ENCODE data around the gene BAIAP2. TPM values are rescaled to one million over a fixed set of nuclear protein-coding genes. Genes with fewer than 3 reads are reported as not detected.

BAIAP2 gene
- total and polyA plus RNA-seq, 9 donors = 12.0 to 80.6 (median 23.2) TPM

DNA sequence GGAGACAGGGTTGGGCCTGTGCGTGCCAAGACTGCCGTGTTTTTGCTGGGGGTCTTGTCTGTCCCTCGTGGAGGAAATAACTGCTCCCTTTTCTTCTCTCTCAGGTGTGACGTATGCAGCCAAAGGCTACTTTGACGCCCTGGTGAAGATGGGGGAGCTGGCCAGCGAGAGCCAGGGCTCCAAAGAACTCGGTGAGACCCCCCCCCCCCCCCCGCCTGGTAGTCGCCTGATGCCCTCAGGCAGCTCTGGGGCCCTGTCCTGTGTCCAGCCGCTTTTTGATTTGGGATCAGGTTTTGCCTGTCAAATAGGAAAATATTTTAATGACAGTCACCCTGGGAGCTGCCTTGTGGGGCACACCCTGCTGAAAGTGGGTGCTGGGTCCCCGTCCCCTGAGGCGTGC is 22.8 kb downstream of the BAIAP2 start:
- no peaks in the 10 kb centered on the region for H3K9me3 ChIP-seq
- no peak overlapping the region for H3K4me3 ChIP-seq
- intact Hi-C loops (cut with DNase I) = no loop called here
- DNase-seq = no peak
- 78 to 90% (median 81%) methylated on average over 12 of the region's 12 CpGs for WGBS, 3 donors
- no peaks in the 10 kb centered on the region for H3K27me3 ChIP-seq
- no peak for TF ChIP-seq EP300 (IDR thresholded peaks at IDR 0.05)
- TF ChIP-seq POLR2A (IDR thresholded peaks at IDR 0.05) = no peak
- TF ChIP-seq, protein P1, sequence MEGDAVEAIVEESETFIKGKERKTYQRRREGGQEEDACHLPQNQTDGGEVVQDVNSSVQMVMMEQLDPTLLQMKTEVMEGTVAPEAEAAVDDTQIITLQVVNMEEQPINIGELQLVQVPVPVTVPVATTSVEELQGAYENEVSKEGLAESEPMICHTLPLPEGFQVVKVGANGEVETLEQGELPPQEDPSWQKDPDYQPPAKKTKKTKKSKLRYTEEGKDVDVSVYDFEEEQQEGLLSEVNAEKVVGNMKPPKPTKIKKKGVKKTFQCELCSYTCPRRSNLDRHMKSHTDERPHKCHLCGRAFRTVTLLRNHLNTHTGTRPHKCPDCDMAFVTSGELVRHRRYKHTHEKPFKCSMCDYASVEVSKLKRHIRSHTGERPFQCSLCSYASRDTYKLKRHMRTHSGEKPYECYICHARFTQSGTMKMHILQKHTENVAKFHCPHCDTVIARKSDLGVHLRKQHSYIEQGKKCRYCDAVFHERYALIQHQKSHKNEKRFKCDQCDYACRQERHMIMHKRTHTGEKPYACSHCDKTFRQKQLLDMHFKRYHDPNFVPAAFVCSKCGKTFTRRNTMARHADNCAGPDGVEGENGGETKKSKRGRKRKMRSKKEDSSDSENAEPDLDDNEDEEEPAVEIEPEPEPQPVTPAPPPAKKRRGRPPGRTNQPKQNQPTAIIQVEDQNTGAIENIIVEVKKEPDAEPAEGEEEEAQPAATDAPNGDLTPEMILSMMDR (IDR thresholded peaks at IDR 0.05) = no peak
- H3K27ac ChIP-seq = peak overlapping the region in 1 of 2 donors; percentile 30
- no peaks in the 10 kb centered on the region for H3K36me3 ChIP-seq
- no peaks in the 10 kb centered on the region for H3K4me1 ChIP-seq (ENCODE audit: insufficient read depth)

DNA sequence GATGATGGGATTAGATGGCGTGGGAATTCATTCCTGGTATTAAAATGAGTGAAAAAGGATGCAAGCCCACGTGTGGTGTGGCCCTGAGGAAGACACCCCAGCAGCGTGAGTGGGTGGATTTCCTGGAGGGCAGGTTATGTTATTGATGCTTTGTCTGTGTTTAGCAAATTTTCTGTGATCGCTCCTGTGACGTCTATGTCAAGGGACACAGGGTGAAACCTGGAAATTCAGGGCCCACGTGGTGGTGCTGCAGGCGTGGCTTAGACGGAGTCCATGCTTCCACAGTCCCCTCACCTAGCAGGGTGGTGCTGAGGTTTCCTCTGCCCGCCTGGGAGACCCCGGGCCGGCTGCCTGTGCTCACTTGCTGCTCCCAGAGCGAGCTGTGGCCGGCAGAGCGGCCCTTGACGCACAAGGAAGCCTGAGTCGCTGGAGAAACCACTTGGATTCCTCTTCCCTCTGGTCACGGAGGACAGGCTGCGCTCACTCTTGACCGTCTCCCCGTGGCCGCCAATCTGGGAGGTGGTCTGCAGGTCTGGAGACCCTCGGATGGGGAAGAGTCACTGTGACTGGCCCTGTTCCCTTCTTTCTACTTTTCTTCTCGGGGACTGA is 23.4 kb downstream of the BAIAP2 start:
- intact Hi-C loops (cut with DNase I) = no loop called here
- DNase-seq = no peak
- no peaks in the 10 kb centered on the region for H3K9me3 ChIP-seq
- TF ChIP-seq POLR2A (IDR thresholded peaks at IDR 0.05) = no peak
- TF ChIP-seq, protein P1 (IDR thresholded peaks at IDR 0.05) = no peak
- no peak for TF ChIP-seq EP300 (IDR thresholded peaks at IDR 0.05)
- H3K4me3 ChIP-seq = no peak overlapping the region
- H3K27ac ChIP-seq = peak overlapping the region in 1 of 2 donors; percentile 30
- WGBS, 3 donors = 87 to 92% (median 88%) methylated on average over 23 of the region's 23 CpGs
- no peaks in the 10 kb centered on the region for H3K27me3 ChIP-seq
- H3K36me3 ChIP-seq = no peaks in the 10 kb centered on the region
- no peaks in the 10 kb centered on the region for H3K4me1 ChIP-seq (ENCODE audit: insufficient read depth)

DNA sequence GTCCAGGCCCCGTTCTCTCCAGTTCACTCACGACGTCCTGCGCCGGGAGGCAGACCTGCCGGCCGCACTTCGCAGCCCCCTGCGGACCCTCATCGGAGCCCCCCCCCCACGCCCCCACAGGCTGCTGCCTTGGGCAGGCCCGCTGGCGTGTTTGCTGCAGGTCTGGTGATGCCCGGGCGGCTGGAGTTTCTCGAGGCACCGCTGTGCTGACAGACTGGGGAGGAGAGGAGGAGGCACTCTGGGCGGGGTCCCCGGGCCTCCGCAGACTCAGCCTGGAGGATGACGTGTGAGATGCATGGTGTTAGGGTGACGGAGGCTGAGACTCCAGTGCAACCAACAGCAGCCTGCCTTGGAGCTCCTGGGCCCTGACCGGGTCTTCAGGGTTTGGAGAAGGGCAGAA is 24.1 kb downstream of the BAIAP2 start:
- Histone ChIP-seq H3K27ac (no peak overlapping the region), H3K36me3 (no peaks in the 10 kb centered on the region), H3K4me1 (ENCODE audit: insufficient read depth) (no peaks in the 10 kb centered on the region), H3K9me3 (no peaks in the 10 kb centered on the region), H3K27me3 (no peaks in the 10 kb centered on the region), H3K4me3 (no peak overlapping the region)
- intact Hi-C loops (cut with DNase I) = no loop called here
- no peak for DNase-seq
- TF ChIP-seq EP300 (IDR thresholded peaks at IDR 0.05) (no peak), POLR2A (IDR thresholded peaks at IDR 0.05) (no peak)
- TF ChIP-seq, protein P1 (IDR thresholded peaks at IDR 0.05) = no peak
- WGBS, 3 donors = 87 to 93% (median 87%) methylated on average over 21 to 23 of the region's 23 CpGs

DNA sequence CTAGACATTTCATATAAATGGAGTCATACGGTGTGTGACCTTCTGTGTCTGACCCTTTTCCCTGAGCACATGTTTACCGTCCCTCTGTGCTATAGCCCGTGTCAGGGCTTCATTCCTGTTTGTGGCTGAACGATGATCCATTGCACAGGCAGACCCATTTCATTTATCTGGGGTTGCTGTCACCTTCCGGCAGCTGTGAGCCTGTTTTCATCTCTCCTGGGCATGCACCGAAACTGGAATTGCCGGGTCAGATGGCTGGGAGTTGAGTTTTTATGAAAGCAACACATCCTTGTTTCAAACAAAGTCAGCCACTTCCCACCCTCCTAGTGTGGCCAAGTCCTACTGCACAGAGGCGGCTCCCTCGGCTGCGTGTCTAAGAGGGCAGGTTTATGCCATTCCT is 25.5 kb downstream of the BAIAP2 start:
- Histone ChIP-seq H3K4me3 (no peak overlapping the region), H3K9me3 (no peaks in the 10 kb centered on the region), H3K36me3 (no peaks in the 10 kb centered on the region), H3K27me3 (no peaks in the 10 kb centered on the region), H3K27ac (no peak overlapping the region), H3K4me1 (ENCODE audit: insufficient read depth) (no peaks in the 10 kb centered on the region)
- no peak for DNase-seq
- intact Hi-C loops (cut with DNase I) = no loop called here
- no peak for TF ChIP-seq POLR2A (IDR thresholded peaks at IDR 0.05)
- TF ChIP-seq EP300 (IDR thresholded peaks at IDR 0.05) = no peak
- TF ChIP-seq, protein P1 (IDR thresholded peaks at IDR 0.05) = no peak
- 78 to 91% (median 83%) methylated on average over 10 of the region's 10 CpGs for WGBS, 3 donors
